Caco-2 (cell line): ENCODE results near the gene HSD3B2. TPM values are rescaled to one million over a fixed set of nuclear protein-coding genes. Genes with fewer than 3 reads are reported as not detected.

Experiments used
- BruUV-seq: library from RNA; stranded (reverse); fragments of 400-500 nt; replicated peaks from 2 replicates; lab custom pipeline; 2021; lab: Mats Ljungman, UMichigan
- CTCF ChIA-PET: fragments of 300-600 bp; sonication (Branson Sonifier 250); formaldehyde crosslinking; loops from one replicate; lab custom pipeline; 2022; ENCODE audit warnings: antibody characterized with exemption; lab: Charles Lee
- POLR2A ChIA-PET: fragments of 300-600 bp; sonication (Branson Sonifier 250); formaldehyde crosslinking; loops from one replicate; lab custom pipeline; 2022; ENCODE audit warnings: antibody characterized with exemption; lab: Charles Lee
- DNase-seq, 2 experiments: peaks; one replicate each; pipeline versions ENCODE4 v3.0.0 to v3.0.0-alpha.2; 2020 to 2022
- H3K27me3 ChIP-seq: replicated peaks from 2 replicates; pipeline ENCODE4 v1.6.0; 2011; ENCODE audit warnings: low read length; ENCODE audit not compliant: control insufficient read depth, insufficient read depth
- H3K36me3 ChIP-seq: 2 replicates; pipeline ENCODE4 v1.5.1; 2011; ENCODE audit warnings: low read length; ENCODE audit not compliant: control insufficient read depth, insufficient read depth
- H3K4me1 ChIP-seq: fragments of 250-450 bp; sonication (Bioruptor Pico); 2 replicates; pipeline ENCODE4 v1.5.1; 2020; ENCODE audit warnings: mild to moderate bottlenecking
- H3K4me3 ChIP-seq: 2 replicates; pipeline ENCODE4 v1.5.1; 2011; ENCODE audit warnings: low read depth, mild to moderate bottlenecking, control low read depth, low read length
- H3K9me3 ChIP-seq: fragments of 250-450 bp; sonication (Bioruptor Pico); 2 replicates; pipeline ENCODE4 v1.5.1; 2020; ENCODE audit warnings: mild to moderate bottlenecking, moderate library complexity
- H3K27ac Mint-ChIP-seq: one replicate; pipeline ENCODE4 v1.8.0; 2022; ENCODE audit warnings: mixed read lengths; ENCODE audit not compliant: unreplicated experiment
- H3K27me3 Mint-ChIP-seq: one replicate; pipeline ENCODE4 v1.8.0; 2022; ENCODE audit warnings: mixed read lengths; ENCODE audit not compliant: insufficient read depth, unreplicated experiment
- H3K36me3 Mint-ChIP-seq: one replicate; pipeline ENCODE4 v1.8.0; 2022; ENCODE audit warnings: mild to moderate bottlenecking, mixed read lengths; ENCODE audit not compliant: insufficient read depth, unreplicated experiment
- H3K4me1 Mint-ChIP-seq: one replicate; pipeline ENCODE4 v1.8.0; 2022; ENCODE audit warnings: low read depth, mixed read lengths; ENCODE audit not compliant: unreplicated experiment
- H3K4me3 Mint-ChIP-seq: one replicate; pipeline ENCODE4 v1.8.0; 2022; ENCODE audit warnings: mild to moderate bottlenecking, moderate library complexity, mixed read lengths; ENCODE audit not compliant: unreplicated experiment
- H3K9me3 Mint-ChIP-seq: one replicate; pipeline ENCODE4 v1.8.0; 2022; ENCODE audit warnings: mixed read lengths; ENCODE audit not compliant: unreplicated experiment
- intact Hi-C: fragments of 100-400 bp; cut with micrococcal nuclease; formaldehyde crosslinking; loops from one replicate; pipeline ENCODE4 v1.10.0; 2022; ENCODE audit not compliant: unreplicated experiment
- total RNA-seq: library from RNA; stranded (reverse); gene quantifications from 2 replicates; pipeline ENCODE4 v1.2.3, GENCODE V29; 2022
- TF ChIP-seq, protein P1 (sequence below), 2 experiments: fragments of 200-600 bp in 1 of 2; IDR thresholded peaks; 1 replicate in 1 of 2; 2 replicates in 1 of 2; pipeline versions ENCODE4 v1.5.1 to v1.8.0; 2011 to 2022; ENCODE audit warnings: antibody characterized with exemption in 1 of 2, control low read depth in 1 of 2, inconsistent platforms in 1 of 2, low read depth in 1 of 2, low read length in 1 of 2, mild to moderate bottlenecking in 1 of 2, moderate library complexity in 1 of 2; ENCODE audit not compliant: insufficient read depth in 1 of 2, severe bottlenecking in 1 of 2, unreplicated experiment in 1 of 2

HSD3B2 gene
- total RNA-seq, 1 experiment from 2014 or later, result not detected

- H3K9me3 ChIP-seq, result no peaks in the 10 kb centered on the region
- H3K27me3 Mint-ChIP-seq, result no peaks in the 10 kb centered on the region
- DNase-seq, result no peak
- H3K4me3 Mint-ChIP-seq, result no peak overlapping the region
- peaks cover 8% of the 10 kb centered on the region for H3K4me1 Mint-ChIP-seq
- no TSS peak for BruUV-seq
- H3K4me3 ChIP-seq, result no peak overlapping the region
- ChIA-PET CTCF (no interaction called here), POLR2A (no interaction called here)
- no peaks in the 10 kb centered on the region for H3K4me1 ChIP-seq
- TF ChIP-seq, protein P1, sequence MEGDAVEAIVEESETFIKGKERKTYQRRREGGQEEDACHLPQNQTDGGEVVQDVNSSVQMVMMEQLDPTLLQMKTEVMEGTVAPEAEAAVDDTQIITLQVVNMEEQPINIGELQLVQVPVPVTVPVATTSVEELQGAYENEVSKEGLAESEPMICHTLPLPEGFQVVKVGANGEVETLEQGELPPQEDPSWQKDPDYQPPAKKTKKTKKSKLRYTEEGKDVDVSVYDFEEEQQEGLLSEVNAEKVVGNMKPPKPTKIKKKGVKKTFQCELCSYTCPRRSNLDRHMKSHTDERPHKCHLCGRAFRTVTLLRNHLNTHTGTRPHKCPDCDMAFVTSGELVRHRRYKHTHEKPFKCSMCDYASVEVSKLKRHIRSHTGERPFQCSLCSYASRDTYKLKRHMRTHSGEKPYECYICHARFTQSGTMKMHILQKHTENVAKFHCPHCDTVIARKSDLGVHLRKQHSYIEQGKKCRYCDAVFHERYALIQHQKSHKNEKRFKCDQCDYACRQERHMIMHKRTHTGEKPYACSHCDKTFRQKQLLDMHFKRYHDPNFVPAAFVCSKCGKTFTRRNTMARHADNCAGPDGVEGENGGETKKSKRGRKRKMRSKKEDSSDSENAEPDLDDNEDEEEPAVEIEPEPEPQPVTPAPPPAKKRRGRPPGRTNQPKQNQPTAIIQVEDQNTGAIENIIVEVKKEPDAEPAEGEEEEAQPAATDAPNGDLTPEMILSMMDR (IDR thresholded peaks at IDR 0.05; ENCODE audit: insufficient read depth in 1 of 2, low read depth in 1 of 2, low read length in 1 of 2, severe bottlenecking in 1 of 2, unreplicated experiment in 1 of 2), result no peak
- H3K27me3 ChIP-seq, result no peaks in the 10 kb centered on the region
- H3K9me3 Mint-ChIP-seq, result no peaks in the 10 kb centered on the region
- H3K36me3 ChIP-seq, result no peaks in the 10 kb centered on the region
- H3K36me3 Mint-ChIP-seq, result no peaks in the 10 kb centered on the region
- H3K27ac Mint-ChIP-seq, result no peak overlapping the region
- intact Hi-C loops, result no loop called here
Observed at GRCh38 chr1:119385650-119386049, 29.3 kb upstream of the HSD3B2 start.

DNA sequence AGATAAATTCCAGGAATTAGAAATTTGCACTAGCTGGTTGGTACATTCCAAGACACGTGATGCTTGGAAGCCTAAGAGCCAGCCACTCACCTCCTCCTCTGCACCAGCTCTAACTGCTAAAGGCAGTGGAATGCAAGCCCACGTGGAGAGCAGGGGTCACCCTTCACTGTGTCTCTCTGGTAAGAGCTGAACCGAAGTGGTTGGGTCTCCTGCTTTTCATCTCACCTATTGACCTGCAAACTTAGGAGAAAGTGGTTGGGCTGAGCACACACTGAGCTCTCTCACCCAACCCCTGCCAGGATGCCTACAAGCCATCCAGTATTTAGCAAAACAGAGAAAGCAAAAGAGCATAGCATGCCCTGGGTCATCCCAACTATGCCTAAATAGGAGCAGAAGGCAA, 27.1 kb upstream of the HSD3B2 start:
- Mint-ChIP-seq H3K4me3 (no peak overlapping the region), H3K36me3 (no peaks in the 10 kb centered on the region), H3K27ac (no peak overlapping the region), H3K9me3 (no peaks in the 10 kb centered on the region), H3K27me3 (no peaks in the 10 kb centered on the region), H3K4me1 (peaks cover 6% of the 10 kb centered on the region)
- no TSS peak for BruUV-seq
- Histone ChIP-seq H3K36me3 (no peaks in the 10 kb centered on the region), H3K27me3 (no peaks in the 10 kb centered on the region), H3K4me3 (no peak overlapping the region), H3K9me3 (no peaks in the 10 kb centered on the region), H3K4me1 (no peaks in the 10 kb centered on the region)
- CTCF ChIA-PET, result no interaction called here
- POLR2A ChIA-PET, result no interaction called here
- TF ChIP-seq, protein P1 (IDR thresholded peaks at IDR 0.05; ENCODE audit: insufficient read depth in 1 of 2, low read depth in 1 of 2, low read length in 1 of 2, severe bottlenecking in 1 of 2, unreplicated experiment in 1 of 2), result no peak
- DNase-seq, result no peak
- intact Hi-C loops, result no loop called here

- H3K4me1 Mint-ChIP-seq, result peaks cover 6% of the 10 kb centered on the region
- intact Hi-C loops, result no loop called here
- CTCF ChIA-PET, result no interaction called here
- TF ChIP-seq, protein P1 (IDR thresholded peaks at IDR 0.05; ENCODE audit: insufficient read depth in 1 of 2, low read depth in 1 of 2, low read length in 1 of 2, severe bottlenecking in 1 of 2, unreplicated experiment in 1 of 2), result no peak
- Histone ChIP-seq H3K27me3 (no peaks in the 10 kb centered on the region), H3K4me3 (no peak overlapping the region), H3K9me3 (no peaks in the 10 kb centered on the region), H3K36me3 (no peaks in the 10 kb centered on the region), H3K4me1 (peaks cover 3% of the 10 kb centered on the region; the same call in 1 of the 2 replicates)
- no peaks in the 10 kb centered on the region for H3K36me3 Mint-ChIP-seq
- H3K9me3 Mint-ChIP-seq, result no peaks in the 10 kb centered on the region
- H3K27ac Mint-ChIP-seq, result no peak overlapping the region
- no peaks in the 10 kb centered on the region for H3K27me3 Mint-ChIP-seq
- no peak for DNase-seq
- no peak overlapping the region for H3K4me3 Mint-ChIP-seq
- POLR2A ChIA-PET, result no interaction called here
- no TSS peak for BruUV-seq
Observed at GRCh38 chr1:119388450-119388849, 26.5 kb upstream of the HSD3B2 start.
